Mesenchymal stem cell (in vitro differentiated cells and primary cell): ENCODE data around the gene KPTN. TPM values are rescaled to one million over a fixed set of nuclear protein-coding genes. Genes with fewer than 3 reads are reported as not detected.

ENCODE experiments used
- DNase-seq: peaks from one replicate; pipeline ENCODE4 v3.0.0-alpha.2; 2013
- H2AFZ ChIP-seq: one replicate; pipeline ENCODE4 v1.6.1; 2013; ENCODE audit warnings: low read depth, mild to moderate bottlenecking, control low read depth, inconsistent platforms, low read length, moderate library complexity
- H2AK5ac ChIP-seq: 2 replicates; pipeline ENCODE4 v1.6.1; 2013; ENCODE audit warnings: low read length, moderate library complexity, mild to moderate bottlenecking, inconsistent platforms; ENCODE audit not compliant: severe bottlenecking
- H2BK120ac ChIP-seq: one replicate; pipeline ENCODE4 v1.6.1; 2013; ENCODE audit warnings: low read depth, mild to moderate bottlenecking, inconsistent platforms, low read length, moderate library complexity
- H2BK12ac ChIP-seq, 2 experiments: one replicate each; pipeline ENCODE4 v1.6.1; 2013; ENCODE audit warnings: inconsistent platforms in 2 of 2, low read length in 2 of 2, mild to moderate bottlenecking in 2 of 2, moderate library complexity in 2 of 2, control low read depth in 1 of 2
- H2BK15ac ChIP-seq: one replicate; pipeline ENCODE4 v1.6.1; 2013; ENCODE audit warnings: mild to moderate bottlenecking, low read depth, inconsistent platforms; ENCODE audit not compliant: poor library complexity, severe bottlenecking
- H2BK5ac ChIP-seq: 2 replicates; pipeline ENCODE4 v1.6.1; 2013; ENCODE audit warnings: low read depth, mild to moderate bottlenecking, low read length, control low read depth, inconsistent platforms; ENCODE audit not compliant: poor library complexity, severe bottlenecking
- H3K14ac ChIP-seq, 2 experiments: one replicate each; pipeline ENCODE4 v1.6.1; 2013; ENCODE audit warnings: inconsistent platforms in 2 of 2, low read length in 2 of 2, control low read depth in 1 of 2, mild to moderate bottlenecking in 1 of 2, moderate library complexity in 1 of 2
- H3K18ac ChIP-seq, 2 experiments: one replicate each; pipeline ENCODE4 v1.6.1; 2013; ENCODE audit warnings: inconsistent platforms in 2 of 2, low read length in 2 of 2, control low read depth in 1 of 2, low read depth in 1 of 2, mild to moderate bottlenecking in 1 of 2
- H3K23ac ChIP-seq, 2 experiments: one replicate each; pipeline ENCODE4 v1.6.1; 2013; ENCODE audit warnings: inconsistent platforms in 2 of 2, low read length in 2 of 2, mild to moderate bottlenecking in 2 of 2, moderate library complexity in 2 of 2, control low read depth in 1 of 2
- H3K27ac ChIP-seq: 2 replicates; pipeline ENCODE4 v1.5.1; 2013; ENCODE audit warnings: mild to moderate bottlenecking, moderate library complexity, low read length, control low read depth, inconsistent platforms; ENCODE audit not compliant: poor library complexity, severe bottlenecking
- H3K27me3 ChIP-seq, 2 experiments: 2 replicates each; pipeline versions ENCODE4 v1.6.1 to v1.7.0; 2013; ENCODE audit warnings: low read length in 2 of 2, mild to moderate bottlenecking in 2 of 2, moderate library complexity in 2 of 2, control low read depth in 1 of 2, inconsistent platforms in 1 of 2; ENCODE audit not compliant: control insufficient read depth in 1 of 2, insufficient read depth in 1 of 2
- H3K36me3 ChIP-seq, 2 experiments: 2 replicates each; pipeline versions ENCODE4 v1.6.1 to v1.7.0; 2013; ENCODE audit warnings: low read length in 2 of 2, control low read depth in 1 of 2, inconsistent platforms in 1 of 2, low read depth in 1 of 2, mild to moderate bottlenecking in 1 of 2; ENCODE audit not compliant: insufficient read depth in 2 of 2, control insufficient read depth in 1 of 2
- H3K4ac ChIP-seq, 2 experiments: one replicate each; pipeline ENCODE4 v1.6.1; 2013; ENCODE audit warnings: inconsistent platforms in 2 of 2, low read length in 2 of 2, mild to moderate bottlenecking in 2 of 2, moderate library complexity in 2 of 2, control low read depth in 1 of 2, low read depth in 1 of 2
- H3K4me1 ChIP-seq: 2 replicates; pipeline ENCODE4 v1.6.1; 2013; ENCODE audit warnings: low read depth, low read length, control low read depth; ENCODE audit not compliant: control insufficient read depth, insufficient read depth
- H3K4me2 ChIP-seq: 2 replicates; pipeline ENCODE4 v1.6.1; 2013; ENCODE audit warnings: low read length, mild to moderate bottlenecking, inconsistent platforms; ENCODE audit not compliant: poor library complexity, severe bottlenecking
- H3K4me3 ChIP-seq, 2 experiments: 2 replicates each; pipeline versions ENCODE4 v1.5.1 to v1.7.0; 2013; ENCODE audit warnings: low read length in 2 of 2, mild to moderate bottlenecking in 2 of 2, control low read depth in 1 of 2, low read depth in 1 of 2; ENCODE audit not compliant: insufficient read depth in 1 of 2
- H3K79me1 ChIP-seq: replicated peaks from 2 replicates; pipeline ENCODE4 v1.6.1; 2013; ENCODE audit warnings: mild to moderate bottlenecking, control low read depth, low read length, inconsistent platforms; ENCODE audit not compliant: poor library complexity, severe bottlenecking
- H3K9ac ChIP-seq: 2 replicates; pipeline ENCODE4 v1.7.0; 2013; ENCODE audit warnings: mild to moderate bottlenecking, low read length, moderate library complexity
- H3K9me3 ChIP-seq: 2 replicates; pipeline ENCODE4 v1.7.0; 2013; ENCODE audit warnings: mild to moderate bottlenecking, low read length; ENCODE audit not compliant: control insufficient read depth
- H4K8ac ChIP-seq: one replicate; pipeline ENCODE4 v1.6.1; 2013; ENCODE audit warnings: inconsistent platforms, mild to moderate bottlenecking, low read length, moderate library complexity
- H4K91ac ChIP-seq: one replicate; pipeline ENCODE4 v1.6.1; 2013; ENCODE audit warnings: mild to moderate bottlenecking, low read length, inconsistent platforms
- WGBS: methylation state at CpG from one replicate; pipeline ENCODE4 v1.1.7; 2013; ENCODE audit warnings: mixed read lengths; 5-methylcytosine and 5-hydroxymethylcytosine counted together
- polyA plus RNA-seq, 2 experiments: library from polyadenylated mRNA; stranded (reverse); fragments of 200-250 nt; gene quantifications; one replicate each; pipeline ENCODE4 v1.2.3, GENCODE V29; 2013

The KPTN gene
- 8.5 TPM for polyA plus RNA-seq (2013, experiment 1 of 2)
- polyA plus RNA-seq (2013, experiment 2 of 2), result 8.6 TPM

GRCh38 chr19:47483800-47484690, at the start of gene KPTN:
KPTN (minus strand) TSS chr19:47484219; CDS start chr19:47484160, 59 bp downstream.
- Histone ChIP-seq H4K8ac (peak within 1 kb of the TSS; percentile 98), H3K18ac (peak within 1 kb of the TSS; percentile 81 to 99), H4K91ac (peak within 1 kb of the TSS; percentile 95), H3K4me2 (peak within 1 kb of the TSS; percentile 35), H3K36me3 (peaks cover 23 to 31% of the 10 kb centered on the region in 2 experiments), H3K14ac (no peak within 1 kb of the TSS), H2BK5ac (peak within 1 kb of the TSS; percentile 84), H3K9me3 (no peaks in the 10 kb centered on the region), H3K9ac (peak within 1 kb of the TSS; percentile 97), H3K4ac (peak within 1 kb of the TSS; percentile 65 to 78), H3K4me1 (peaks cover 11% of the 10 kb centered on the region), H3K27me3 (peaks cover 0 to 9% of the 10 kb centered on the region in 2 experiments), H2AFZ (peak within 1 kb of the TSS; percentile 89), H2BK120ac (peak within 1 kb of the TSS; percentile 85), H3K4me3 (peak within 1 kb of the TSS; percentile 79 to 91), H3K27ac (peak within 1 kb of the TSS; percentile 29), H3K79me1 (no peaks in the 10 kb centered on the region), H2AK5ac (no peak within 1 kb of the TSS), H3K23ac (no peak within 1 kb of the TSS), H2BK12ac (peak within 1 kb of the TSS in 1 of 2 experiments; percentile 70), H2BK15ac (peak within 1 kb of the TSS; percentile 84)
- WGBS, result 3% methylated on average over 53 of the region's 57 CpGs
- DNase-seq, result peak; percentile 93

- no peak overlapping the region for H3K18ac ChIP-seq
- H4K8ac ChIP-seq, result peak overlapping the region; percentile 19
- WGBS, result 68% methylated on average over 14 of the region's 14 CpGs
- no peak overlapping the region for H2BK12ac ChIP-seq
- H3K9ac ChIP-seq, result no peak overlapping the region
- DNase-seq, result no peak
- no peak overlapping the region for H4K91ac ChIP-seq
- no peak overlapping the region for H3K4me2 ChIP-seq
- H2AK5ac ChIP-seq, result no peak overlapping the region
- H2AFZ ChIP-seq, result no peak overlapping the region
- H3K14ac ChIP-seq, result no peak overlapping the region
- H2BK15ac ChIP-seq, result no peak overlapping the region
- H3K36me3 ChIP-seq, result no peaks in the 10 kb centered on the region
- H3K4ac ChIP-seq, result no peak overlapping the region
- no peak overlapping the region for H2BK120ac ChIP-seq
- H2BK5ac ChIP-seq, result no peak overlapping the region
- H3K27ac ChIP-seq, result no peak overlapping the region
- no peak overlapping the region for H3K4me3 ChIP-seq
- H3K23ac ChIP-seq, result no peak overlapping the region
- H3K9me3 ChIP-seq, result no peaks in the 10 kb centered on the region
- H3K79me1 ChIP-seq, result no peaks in the 10 kb centered on the region
- H3K4me1 ChIP-seq, result no peaks in the 10 kb centered on the region
- peaks cover 19 to 32% of the 10 kb centered on the region in 2 experiments for H3K27me3 ChIP-seq
Measured at GRCh38 chr19:47531640-47532387, 47.8 kb upstream of the KPTN start.

GRCh38 chr19:47529018-47529742, 45.2 kb upstream of the KPTN start:
- Histone ChIP-seq H3K27me3 (peaks cover 20 to 32% of the 10 kb centered on the region in 2 experiments), H3K27ac (no peak overlapping the region), H3K14ac (no peak overlapping the region), H2AFZ (no peak overlapping the region), H2BK120ac (no peak overlapping the region), H2BK15ac (no peak overlapping the region), H3K9me3 (no peaks in the 10 kb centered on the region), H4K8ac (no peak overlapping the region), H3K9ac (no peak overlapping the region), H2BK5ac (no peak overlapping the region), H3K23ac (no peak overlapping the region), H3K4me2 (no peak overlapping the region), H3K4me1 (no peaks in the 10 kb centered on the region), H2AK5ac (no peak overlapping the region), H3K36me3 (no peaks in the 10 kb centered on the region), H3K4me3 (no peak overlapping the region), H3K79me1 (no peaks in the 10 kb centered on the region), H3K18ac (no peak overlapping the region), H3K4ac (no peak overlapping the region), H2BK12ac (no peak overlapping the region), H4K91ac (no peak overlapping the region)
- WGBS, result 91% methylated on average over 16 of the region's 16 CpGs
- no peak for DNase-seq
